Heart left ventricle (tissue), 13 donors: Measurements from ENCODE around the gene LPCAT2.
A peak's percentile ranks its signal among the peaks of the same experiment; 100 is the strongest.

Experiments
- CTCF ChIP-seq, 12 donors: fragments of 200-600 bp; sonication (generic) in 4 of 12; IDR thresholded peaks; one replicate each; pipeline versions ENCODE4 v1.5.0 to v1.8.0; 2018 to 2022; ENCODE audit warnings: antibody characterized with exemption in 12 of 12, mild to moderate bottlenecking in 5 of 12
- POLR2A ChIP-seq, 2 donors: fragments of 450-650 bp; IDR thresholded peaks; one replicate each; pipeline ENCODE4 v1.6.1; 2017; ENCODE audit warnings: antibody characterized with exemption in 2 of 2, mild to moderate bottlenecking in 2 of 2, moderate library complexity in 2 of 2
- donor health status: ischemic (EF 13 %, LVEDD 7.1; RV severe dilation, severe dysfunction).
- donor health status: DM: no; HTN: yes; CAD: no.
- donor health status: DM: no; HTN: no; CAD: no.
- donor health status: ischemic (EF 25% LVEDD 6.9; RV normal size, moderate dysfunction).
- donor health status: ischemic (EF 25% LVEDD 5.7; RV mildly dilated, moderate dysfunction).
- donor health status: ischemic (EF 35%, LVEDD 5.7; RV mildly dilated, moderate dysfunction).
- donor health status: nonischemic (EF 11% LVEDD 7.7; RV severe dilation, severe dysfunction).
- donor health status: DM: yes; HTN: yes; CAD: no.
- donor health status: PGD.
- donor health status: ischemic (EF 29% LVEDD 5.4; RV normal size, mild dysfunction).
- donor health status: nonischemic (EF 23%, LVEDD 6.1; RV moderate dilation, normal function).

GRCh38 chr16:55465077-55465896, 43.6 kb upstream of the LPCAT2 start:
- peak; percentile 99 to 100 (median 100) for TF ChIP-seq CTCF (IDR thresholded peaks at IDR 0.05)
- TF ChIP-seq POLR2A (IDR thresholded peaks at IDR 0.05) = no peak
